H1 (cell line): Measurements from ENCODE around the gene REPS1.

Experiments
- MAX ChIP-seq: IDR thresholded peaks from 2 replicates; pipeline ENCODE4 v1.6.1; 2012; ENCODE audit warnings: inconsistent platforms
- PHF8 ChIP-seq: fragments of 200-600 bp; sonication (generic); conservative IDR thresholded peaks from 2 replicates; pipeline ENCODE4 v1.7.1; 2012; ENCODE audit warnings: low read depth, mild to moderate bottlenecking, inconsistent platforms, low read length, moderate library complexity
- TF ChIP-seq, protein P1 (sequence below), 3 experiments: IDR thresholded peaks; 1 replicate in 2 of 3; 2 replicates in 1 of 3; pipeline versions ENCODE4 v1.5.1 to v1.6.1; 2011; ENCODE audit warnings: low read length in 3 of 3, mild to moderate bottlenecking in 3 of 3, inconsistent platforms in 2 of 3, low read depth in 1 of 3, moderate library complexity in 1 of 3; ENCODE audit not compliant: insufficient read depth in 1 of 3; ENCODE audit errors: control extremely low read depth in 1 of 3

GRCh38 chr6:138991206-138991605, 3.2 kb upstream of the REPS1 start:
- TF ChIP-seq, protein P1, sequence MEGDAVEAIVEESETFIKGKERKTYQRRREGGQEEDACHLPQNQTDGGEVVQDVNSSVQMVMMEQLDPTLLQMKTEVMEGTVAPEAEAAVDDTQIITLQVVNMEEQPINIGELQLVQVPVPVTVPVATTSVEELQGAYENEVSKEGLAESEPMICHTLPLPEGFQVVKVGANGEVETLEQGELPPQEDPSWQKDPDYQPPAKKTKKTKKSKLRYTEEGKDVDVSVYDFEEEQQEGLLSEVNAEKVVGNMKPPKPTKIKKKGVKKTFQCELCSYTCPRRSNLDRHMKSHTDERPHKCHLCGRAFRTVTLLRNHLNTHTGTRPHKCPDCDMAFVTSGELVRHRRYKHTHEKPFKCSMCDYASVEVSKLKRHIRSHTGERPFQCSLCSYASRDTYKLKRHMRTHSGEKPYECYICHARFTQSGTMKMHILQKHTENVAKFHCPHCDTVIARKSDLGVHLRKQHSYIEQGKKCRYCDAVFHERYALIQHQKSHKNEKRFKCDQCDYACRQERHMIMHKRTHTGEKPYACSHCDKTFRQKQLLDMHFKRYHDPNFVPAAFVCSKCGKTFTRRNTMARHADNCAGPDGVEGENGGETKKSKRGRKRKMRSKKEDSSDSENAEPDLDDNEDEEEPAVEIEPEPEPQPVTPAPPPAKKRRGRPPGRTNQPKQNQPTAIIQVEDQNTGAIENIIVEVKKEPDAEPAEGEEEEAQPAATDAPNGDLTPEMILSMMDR (IDR thresholded peaks at IDR 0.05; ENCODE audit: control extremely low read depth in 1 of 3, insufficient read depth in 1 of 3, low read depth in 1 of 3, low read length in 3 of 3), result no peak
- TF ChIP-seq PHF8 (no peak), MAX (no peak)
